Liver (tissue), 3 donors: ENCODE measurements around the gene OTUD7B.

Source experiments
- CTCF ChIP-seq: fragments of 150-350 bp; IDR thresholded peaks from 2 replicates; pipeline ENCODE4 v1.5.1; 2017; ENCODE audit warnings: improper control_type of control experiment, low read depth, low read length; ENCODE audit not compliant: missing input control
- GABPA ChIP-seq, 2 donors: IDR thresholded peaks in 1 of 2; conservative IDR thresholded peaks in 1 of 2; 2 replicates each; pipeline ENCODE4 v1.6.1; 2016; ENCODE audit warnings: antibody characterized with exemption in 2 of 2, mild to moderate bottlenecking in 1 of 2, moderate library complexity in 1 of 2
- JUND ChIP-seq, 2 donors: IDR thresholded peaks; 2 replicates each; pipeline ENCODE4 v1.6.1; 2016; ENCODE audit warnings: antibody characterized with exemption in 2 of 2
- MAX ChIP-seq: IDR thresholded peaks from 2 replicates; pipeline ENCODE4 v1.6.1; 2016; ENCODE audit warnings: antibody characterized with exemption
- RAD21 ChIP-seq, 2 donors: IDR thresholded peaks; 2 replicates each; pipeline ENCODE4 v1.6.1; 2016; ENCODE audit warnings: antibody characterized with exemption in 2 of 2, mild to moderate bottlenecking in 2 of 2
- REST ChIP-seq: IDR thresholded peaks from 2 replicates; pipeline ENCODE4 v1.6.1; 2016; ENCODE audit warnings: antibody characterized with exemption, mild to moderate bottlenecking
- SP1 ChIP-seq: IDR thresholded peaks from 2 replicates; pipeline ENCODE4 v1.6.1; 2018; ENCODE audit warnings: antibody characterized with exemption, mild to moderate bottlenecking
- TAF1 ChIP-seq: conservative IDR thresholded peaks from 2 replicates; pipeline ENCODE4 v1.6.1; 2016; ENCODE audit warnings: antibody characterized with exemption, mild to moderate bottlenecking
- YY1 ChIP-seq: IDR thresholded peaks from 2 replicates; pipeline ENCODE4 v1.6.1; 2016; ENCODE audit warnings: antibody characterized with exemption, mild to moderate bottlenecking
- donor health status: healthy.
- donor health status: healthy.

GRCh38 chr1:149987297-149987595 is 23.3 kb downstream of the OTUD7B start:
- no peak for TF ChIP-seq SP1
- TF ChIP-seq MAX: no peak
- no peak for TF ChIP-seq CTCF
- no peak for TF ChIP-seq YY1
- TF ChIP-seq GABPA (IDR thresholded peaks at IDR 0.05 in 1 of 2, conservative IDR thresholded peaks at IDR 0.05 in 1 of 2): no peak
- no peak for TF ChIP-seq TAF1
- no peak for TF ChIP-seq REST
- TF ChIP-seq RAD21 (IDR thresholded peaks at IDR 0.05): no peak
- no peak for TF ChIP-seq JUND (IDR thresholded peaks at IDR 0.05)
